Breast epithelium (tissue), 4 donors: Measurements from ENCODE around the gene RRM1. TPM values are rescaled to one million over a fixed set of nuclear protein-coding genes. Genes with fewer than 3 reads are reported as not detected.

Source experiments
- DNase-seq, 2 donors: peaks; one replicate each; pipeline ENCODE4 v3.0.0-alpha.2; 2019; ENCODE audit warnings: low spot score in 2 of 2
- H3K27ac ChIP-seq, 2 donors: fragments of 200-600 bp; sonication (generic) in 1 of 2; one replicate each; pipeline ENCODE4 v1.5.1; 2016 to 2019; ENCODE audit warnings: mild to moderate bottlenecking in 1 of 2
- H3K27me3 ChIP-seq, 2 donors: fragments of 200-600 bp; sonication (generic) in 1 of 2; one replicate each; pipeline versions ENCODE4 v1.5.1 to v1.6.0; 2017 to 2019; ENCODE audit warnings: control low read depth in 1 of 2, mild to moderate bottlenecking in 1 of 2
- H3K36me3 ChIP-seq: fragments of 200-600 bp; one replicate; pipeline ENCODE4 v1.5.1; 2019
- H3K4me1 ChIP-seq, 2 donors: fragments of 200-600 bp; sonication (generic); one replicate each; pipeline ENCODE4 v1.5.1; 2016 to 2019; ENCODE audit warnings: control low read depth in 1 of 2
- H3K4me3 ChIP-seq, 3 donors: fragments of 200-600 bp; sonication (generic); 1 replicate in 2 of 3; 2 replicates in 1 of 3; pipeline ENCODE4 v1.5.1; 2016 to 2019; ENCODE audit warnings: mild to moderate bottlenecking in 3 of 3, moderate library complexity in 2 of 3
- H3K9me3 ChIP-seq, 2 donors: fragments of 200-600 bp; sonication (generic) in 1 of 2; one replicate each; pipeline ENCODE4 v1.5.1; 2016 to 2019; ENCODE audit warnings: control low read depth in 1 of 2
- CTCF ChIP-seq, 3 donors: fragments of 450-650 bp; IDR thresholded peaks; one replicate each; pipeline ENCODE4 v1.5.1; 2016 to 2017; ENCODE audit warnings: antibody characterized with exemption in 3 of 3, mild to moderate bottlenecking in 3 of 3, moderate library complexity in 3 of 3
- POLR2A ChIP-seq: fragments of 450-650 bp; IDR thresholded peaks from one replicate; pipeline ENCODE4 v1.6.1; 2016; ENCODE audit warnings: antibody characterized with exemption, mild to moderate bottlenecking, moderate library complexity
- POLR2AphosphoS5 ChIP-seq, 3 donors: sonication (generic); formaldehyde crosslinking; IDR thresholded peaks; one replicate each; pipeline ENCODE4 v1.6.1; 2017; ENCODE audit warnings: antibody characterized with exemption in 3 of 3
- intact Hi-C: fragments of 100-400 bp; cut with DNase I; formaldehyde crosslinking; loops from one replicate; pipeline ENCODE4 v1.15.1; 2023; ENCODE audit warnings: low total_unique reads
- total RNA-seq, 3 donors: library from RNA; depleted of rRNA; stranded (reverse); fragments of >200 nt; gene quantifications; one replicate each; pipeline ENCODE4 v1.1.0, GENCODE V29; 2016

RRM1 gene
- total RNA-seq, 3 donors from 2014 or later, result 35.7 to 52.0 (median 52.0) TPM

- H3K36me3 ChIP-seq, result no peaks in the 10 kb centered on the region
- H3K9me3 ChIP-seq, result no peaks in the 10 kb centered on the region
- TF ChIP-seq POLR2A (no peak), POLR2AphosphoS5 (IDR thresholded peaks at IDR 0.05) (no peak), CTCF (IDR thresholded peaks at IDR 0.05) (no peak)
These were observed 7.0 kb upstream of the RRM1 start for GRCh38 chr11:4087551-4087950.

GRCh38 chr11:4090258-4090657 is 4.3 kb upstream of the RRM1 start:
- intact Hi-C loops, result no loop called here
- Histone ChIP-seq H3K9me3 (no peaks in the 10 kb centered on the region), H3K4me1 (no peaks in the 10 kb centered on the region), H3K27ac (no peak overlapping the region), H3K27me3 (no peaks in the 10 kb centered on the region), H3K36me3 (no peaks in the 10 kb centered on the region), H3K4me3 (no peak overlapping the region)
- no peak for DNase-seq
- TF ChIP-seq CTCF (IDR thresholded peaks at IDR 0.05) (no peak), POLR2A (no peak), POLR2AphosphoS5 (IDR thresholded peaks at IDR 0.05) (no peak)

More at GRCh38 chr11:4087551-4087950, 7.0 kb upstream of the RRM1 start:
- no peak overlapping the region for H3K4me3 ChIP-seq
- intact Hi-C loops, result no loop called here
- H3K27me3 ChIP-seq, result no peaks in the 10 kb centered on the region
- H3K4me1 ChIP-seq, result no peaks in the 10 kb centered on the region
- no peak overlapping the region for H3K27ac ChIP-seq
- no peak for DNase-seq

- Histone ChIP-seq H3K27ac (no peak overlapping the region), H3K4me1 (no peaks in the 10 kb centered on the region), H3K27me3 (no peaks in the 10 kb centered on the region), H3K4me3 (no peak overlapping the region), H3K36me3 (no peaks in the 10 kb centered on the region), H3K9me3 (no peaks in the 10 kb centered on the region)
- no peak for DNase-seq
- no peak for TF ChIP-seq POLR2A
- TF ChIP-seq CTCF (IDR thresholded peaks at IDR 0.05), result no peak
- TF ChIP-seq POLR2AphosphoS5 (IDR thresholded peaks at IDR 0.05), result no peak
- intact Hi-C loops, result no loop called here
These were observed 2.6 kb upstream of the RRM1 start for GRCh38 chr11:4092026-4092425.

GRCh38 chr11:4093519-4094347 is 866 bp upstream of the RRM1 start:
- no peak for DNase-seq
- Histone ChIP-seq H3K4me3 (peak overlapping the region; percentile 68 to 96 (median 79)), H3K9me3 (no peaks in the 10 kb centered on the region), H3K36me3 (no peaks in the 10 kb centered on the region), H3K4me1 (no peaks in the 10 kb centered on the region), H3K27me3 (no peaks in the 10 kb centered on the region), H3K27ac (peak overlapping the region; percentile 95 to 98)
- intact Hi-C loops, result no loop called here
- TF ChIP-seq CTCF (IDR thresholded peaks at IDR 0.05) (no peak), POLR2A (no peak), POLR2AphosphoS5 (IDR thresholded peaks at IDR 0.05) (no peak)

GRCh38 chr11:4095509-4096230 is 1.1 kb downstream of the RRM1 start:
- no peaks in the 10 kb centered on the region for H3K4me1 ChIP-seq
- H3K36me3 ChIP-seq, result no peaks in the 10 kb centered on the region
- H3K4me3 ChIP-seq, result peak overlapping the region; percentile 68 to 96 (median 79)
- H3K27me3 ChIP-seq, result no peaks in the 10 kb centered on the region
- TF ChIP-seq POLR2A, result no peak
- no peak for TF ChIP-seq POLR2AphosphoS5 (IDR thresholded peaks at IDR 0.05)
- TF ChIP-seq CTCF (IDR thresholded peaks at IDR 0.05), result peak in 1 of 3 donors; percentile 14
- no peaks in the 10 kb centered on the region for H3K9me3 ChIP-seq
- peak overlapping the region; percentile 95 to 98 for H3K27ac ChIP-seq
- DNase-seq, result no peak
- intact Hi-C loops, result no loop called here
